Lung microvascular endothelial cell (primary cell): Measurements from ENCODE around the gene VCL. TPM values are rescaled to one million over a fixed set of nuclear protein-coding genes. Genes with fewer than 3 reads are reported as not detected.
A peak's percentile ranks its signal among the peaks of the same experiment; 100 is the strongest.

Source experiments
- DNase-seq, 2 donors: peaks; one replicate each; pipeline versions ENCODE4 v3.0.0 to v3.0.0-alpha.2; 2010; ENCODE audit warnings: low read depth in 2 of 2
- total RNA-seq: library from RNA; depleted of rRNA; stranded (reverse); fragments of >200 nt; gene quantifications from 2 replicates; pipeline ENCODE4 v1.2.1, GENCODE V29; 2014

The VCL gene
- total RNA-seq, 1 donor from 2014 or later: 41.7 TPM

- peak; percentile 98 to 99 for DNase-seq
Observed at GRCh38 chr10:74150990-74151878, 153.3 kb downstream of the VCL start, which contains the start of gene ADK. Gene ADK (plus strand): TSS chr10:74151221. CDS start chr10:74151279, 58 bp downstream.

DNA sequence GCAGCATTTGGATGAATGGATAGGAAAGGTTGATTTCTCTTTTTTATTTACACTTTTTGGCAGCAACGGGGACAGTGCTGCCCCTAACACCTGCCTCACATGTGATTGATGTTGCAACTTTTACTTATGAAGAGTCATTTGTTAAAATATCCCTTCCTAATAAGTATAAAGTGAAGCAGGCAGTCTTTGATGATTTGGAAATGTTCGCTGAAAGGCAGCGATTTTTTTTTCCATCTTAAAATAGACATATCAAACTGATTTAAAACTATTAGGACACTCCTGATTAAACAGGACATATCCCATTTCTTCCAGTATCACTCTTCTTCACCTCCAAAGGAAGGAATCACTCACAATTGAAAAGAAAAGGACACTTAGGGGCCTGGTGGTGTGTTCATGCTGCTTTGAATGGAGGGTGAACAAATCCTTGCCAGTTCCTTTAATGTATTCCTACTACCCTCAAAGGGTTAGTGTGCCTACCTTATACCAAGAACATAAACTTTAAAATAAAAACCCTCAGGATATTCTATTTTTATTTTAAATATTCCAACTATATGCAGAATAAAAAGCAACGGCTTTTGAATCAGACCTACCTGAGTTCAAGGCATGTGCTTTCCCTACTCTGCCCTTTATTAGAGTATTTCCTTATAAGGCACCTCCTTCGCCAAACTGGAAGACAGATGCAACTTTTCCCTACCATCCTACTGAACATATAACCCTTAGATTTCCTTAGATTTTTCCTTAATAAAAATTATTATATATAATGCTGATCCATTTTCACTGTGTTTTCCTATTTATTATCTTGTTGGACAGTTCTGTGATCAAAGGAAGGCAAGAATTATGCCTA, 154.2 kb downstream of the VCL start:
- peak in 1 of 2 donors; percentile 8 for DNase-seq

- DNase-seq: no peak
Observed at GRCh38 chr10:74153123-74153522, 155.2 kb downstream of the VCL start.

DNA sequence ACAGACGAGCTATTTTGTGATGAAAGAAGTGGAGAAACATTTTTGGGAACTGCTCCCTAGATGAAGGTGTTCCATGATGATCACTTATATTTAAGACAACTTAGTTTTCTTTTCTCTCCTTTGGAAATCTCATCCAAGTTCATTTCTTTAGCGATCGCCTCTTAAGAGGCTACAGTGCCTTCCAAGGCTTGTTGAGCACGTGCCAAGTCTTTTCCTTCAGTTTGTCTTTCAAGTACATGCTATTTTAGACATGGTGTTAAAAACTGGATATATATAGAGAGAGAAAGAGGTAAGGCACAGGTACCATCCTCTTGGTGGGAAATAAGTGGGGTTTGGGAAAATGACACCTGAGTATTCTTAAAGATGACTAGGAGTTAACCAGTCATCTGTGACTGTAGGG, 155.8 kb downstream of the VCL start:
- no peak for DNase-seq

DNA sequence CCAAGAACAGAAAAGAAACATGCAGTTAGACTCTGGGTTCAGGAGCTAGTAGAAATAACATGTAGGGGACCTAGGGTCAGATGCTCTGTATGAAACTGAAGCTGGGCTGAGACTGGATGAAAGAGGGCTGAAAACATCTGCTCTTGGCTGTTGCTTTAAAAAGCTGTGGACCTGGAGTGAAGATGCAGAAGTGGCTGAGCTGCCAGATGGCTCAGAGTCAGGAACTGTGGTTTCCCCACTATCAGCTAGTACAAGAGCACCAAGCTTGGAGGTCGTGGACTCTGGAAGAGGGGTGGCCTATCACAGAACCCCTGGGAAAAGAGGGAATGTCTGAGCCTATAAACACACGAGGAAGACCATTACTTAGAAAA, 159.0 kb downstream of the VCL start:
- no peak for DNase-seq

GRCh38 chr10:74160013-74160412, 162.1 kb downstream of the VCL start:
- DNase-seq: no peak

GRCh38 chr10:74163319-74164068, 165.6 kb downstream of the VCL start:
- DNase-seq: no peak

- no peak for DNase-seq
Observed at GRCh38 chr10:74164716-74165529, 167.0 kb downstream of the VCL start.

DNA sequence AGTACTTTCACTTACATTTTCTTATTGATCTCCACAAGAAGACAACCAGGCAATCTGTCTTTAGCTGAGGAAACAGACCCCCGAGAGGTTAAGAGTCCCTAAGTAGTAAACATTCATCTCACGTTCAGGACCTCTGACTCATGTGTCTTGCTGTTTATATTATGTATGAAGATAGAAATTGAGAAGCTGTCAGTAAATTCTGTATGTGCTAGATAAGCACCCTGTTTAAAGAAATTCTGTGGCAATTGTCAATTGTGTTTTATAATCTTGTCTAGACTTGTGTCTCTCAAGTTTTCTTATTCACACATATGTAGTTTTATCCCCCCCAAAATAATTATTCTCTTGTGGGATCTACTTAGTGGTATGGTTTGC, 167.6 kb downstream of the VCL start:
- peak in 1 of 2 donors; percentile 64 for DNase-seq

DNA sequence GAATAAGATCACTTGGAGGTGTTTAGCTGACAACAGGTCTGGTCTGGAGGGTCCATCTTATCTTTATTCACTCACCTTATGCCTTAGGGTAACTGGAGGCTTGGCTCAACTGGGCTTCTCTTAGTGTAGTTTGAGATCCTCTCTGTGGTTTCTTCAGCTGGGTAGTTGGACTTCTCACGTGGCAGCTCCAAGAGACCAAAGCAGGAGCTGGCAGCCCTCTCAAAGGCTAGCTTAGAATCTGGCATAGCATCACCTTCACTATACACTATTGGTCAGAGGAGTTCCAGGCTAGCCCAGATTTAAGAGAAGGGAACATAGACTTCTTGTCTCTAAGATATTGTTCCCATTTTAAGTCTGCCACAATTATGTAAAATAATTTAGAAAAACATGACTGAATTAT, 169.5 kb downstream of the VCL start:
- DNase-seq: no peak

Other genes starting within 250 kb of the VCL start
- 21.6 and 28.6 TPM in 2 replicates for gene CHCHD1, start 216.1 kb upstream of the VCL start, total RNA-seq
- 31.4 and 55.8 TPM in 2 replicates for gene ZSWIM8, start 212.5 kb upstream of the VCL start, total RNA-seq
- 5.4 and 6.5 TPM in 2 replicates for gene NDST2, start 186.5 kb upstream of the VCL start, total RNA-seq
- 16.7 and 19.0 TPM in 2 replicates for gene CAMK2G, start 123.6 kb upstream of the VCL start, total RNA-seq
- 1.6 and 12.4 TPM in 2 replicates for gene PLAU, start 87.0 kb upstream of the VCL start, total RNA-seq
- gene AP3M1, start 152.7 kb downstream of the VCL start, total RNA-seq: 22.8 and 23.1 TPM in 2 replicates
- gene ADK, start 153.1 kb downstream of the VCL start, total RNA-seq: 6.2 and 14.2 TPM in 2 replicates